AG04449 (cell line): ENCODE data around the gene TGFBR3.

Source experiments
- CTCF ChIA-PET: fragments of 350-600 bp; formaldehyde crosslinking; extraction: SDS; loops from one replicate; lab custom pipeline; 2021; ENCODE audit warnings: antibody characterized with exemption; lab: Yijun Ruan, JAX
- POLR2A ChIA-PET: fragments of 400-600, 350-600 bp; formaldehyde crosslinking; extraction: SDS; loops from one replicate; lab custom pipeline; 2020; ENCODE audit warnings: antibody characterized with exemption, inconsistent platforms; lab: Yijun Ruan, JAX
- DNase-seq: peaks from one replicate; pipeline ENCODE4 v3.0.0-alpha.2; 2010; ENCODE audit warnings: low read depth, low spot score
- H3K4me3 ChIP-seq: 2 replicates; pipeline ENCODE4 v1.5.1; 2011; ENCODE audit warnings: low read depth, mild to moderate bottlenecking, control low read depth, low read length
- TF ChIP-seq, protein P1 (sequence below): IDR thresholded peaks from one replicate; pipeline ENCODE4 v1.5.1; 2011; ENCODE audit warnings: mild to moderate bottlenecking, moderate library complexity, low read length, control low read depth, inconsistent platforms; ENCODE audit not compliant: insufficient read depth; ENCODE audit errors: missing control alignments

The TGFBR3 gene

GRCh38 chr1:91814448-91814847 lies 71.5 kb downstream of the TGFBR3 start:
- H3K4me3 ChIP-seq = no peak overlapping the region
- CTCF ChIA-PET = interaction anchor here (0.9 to 1.0 kb wide), 2 partner anchors 9 to 70 kb away, joined by 3 read pairs; no protein-coding TSS in a partner anchor
- DNase-seq = no peak
- POLR2A ChIA-PET = no interaction called here
- TF ChIP-seq, protein P1, sequence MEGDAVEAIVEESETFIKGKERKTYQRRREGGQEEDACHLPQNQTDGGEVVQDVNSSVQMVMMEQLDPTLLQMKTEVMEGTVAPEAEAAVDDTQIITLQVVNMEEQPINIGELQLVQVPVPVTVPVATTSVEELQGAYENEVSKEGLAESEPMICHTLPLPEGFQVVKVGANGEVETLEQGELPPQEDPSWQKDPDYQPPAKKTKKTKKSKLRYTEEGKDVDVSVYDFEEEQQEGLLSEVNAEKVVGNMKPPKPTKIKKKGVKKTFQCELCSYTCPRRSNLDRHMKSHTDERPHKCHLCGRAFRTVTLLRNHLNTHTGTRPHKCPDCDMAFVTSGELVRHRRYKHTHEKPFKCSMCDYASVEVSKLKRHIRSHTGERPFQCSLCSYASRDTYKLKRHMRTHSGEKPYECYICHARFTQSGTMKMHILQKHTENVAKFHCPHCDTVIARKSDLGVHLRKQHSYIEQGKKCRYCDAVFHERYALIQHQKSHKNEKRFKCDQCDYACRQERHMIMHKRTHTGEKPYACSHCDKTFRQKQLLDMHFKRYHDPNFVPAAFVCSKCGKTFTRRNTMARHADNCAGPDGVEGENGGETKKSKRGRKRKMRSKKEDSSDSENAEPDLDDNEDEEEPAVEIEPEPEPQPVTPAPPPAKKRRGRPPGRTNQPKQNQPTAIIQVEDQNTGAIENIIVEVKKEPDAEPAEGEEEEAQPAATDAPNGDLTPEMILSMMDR = no peak

GRCh38 chr1:91813813-91814212 lies 72.1 kb downstream of the TGFBR3 start:
- DNase-seq = no peak
- TF ChIP-seq, protein P1 = no peak
- CTCF ChIA-PET = interaction anchor here (0.9 to 1.0 kb wide), 2 partner anchors 8 to 71 kb away, joined by 3 read pairs; no protein-coding TSS in a partner anchor
- POLR2A ChIA-PET = no interaction called here
- H3K4me3 ChIP-seq = no peak overlapping the region

- DNase-seq = no peak
- no peak overlapping the region for H3K4me3 ChIP-seq
- CTCF ChIA-PET = interaction anchor here (0.7 to 2.6 kb wide), 5 partner anchors 8 to 281 kb away, joined by 3 to 8 read pairs (median 7); no protein-coding TSS in a partner anchor
- TF ChIP-seq, protein P1 = no peak
- POLR2A ChIA-PET = no interaction called here
These were observed 74.5 kb downstream of the TGFBR3 start for GRCh38 chr1:91811363-91812025.

DNA sequence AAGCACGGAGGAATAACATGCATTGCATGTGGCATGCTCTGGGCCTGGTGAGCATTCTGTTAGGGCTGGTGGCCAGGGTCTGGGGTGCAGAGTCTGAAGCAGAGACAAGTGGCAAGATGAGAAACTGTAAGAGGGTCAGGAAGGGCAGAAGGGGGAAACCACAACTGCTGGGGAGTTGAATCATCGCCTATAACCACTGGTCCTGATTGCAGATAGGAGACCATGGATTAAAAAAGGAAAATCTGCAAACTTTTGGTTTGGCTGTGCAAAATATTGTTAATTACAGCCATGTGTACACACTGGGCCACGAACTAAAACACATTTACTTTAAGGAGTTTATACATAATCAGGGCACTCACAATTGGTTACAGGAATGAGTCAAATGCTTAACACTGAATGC lies 76.6 kb downstream of the TGFBR3 start:
- POLR2A ChIA-PET = no interaction called here
- CTCF ChIA-PET = interaction anchor here (1.0 to 1.8 kb wide), 3 partner anchors 10 to 280 kb away, joined by 3 to 8 read pairs (median 4); no protein-coding TSS in a partner anchor

GRCh38 chr1:91807921-91808620 lies 77.9 kb downstream of the TGFBR3 start:
- DNase-seq = no peak
- H3K4me3 ChIP-seq = no peak overlapping the region
- POLR2A ChIA-PET = no interaction called here
- CTCF ChIA-PET = interaction anchor here (0.7 to 1.5 kb wide), 2 partner anchors 10 kb away, joined by 3 to 4 read pairs; no protein-coding TSS in a partner anchor
- TF ChIP-seq, protein P1 = no peak

More for the DNA sequence above, 76.6 kb downstream of the TGFBR3 start:
- DNase-seq = no peak
- TF ChIP-seq, protein P1 = no peak
- H3K4me3 ChIP-seq = no peak overlapping the region
